GM12872 (cell line): ENCODE results near the gene LEAP2.

Experiments used
- CTCF ChIP-seq: IDR thresholded peaks from 3 replicates; pipeline ENCODE4 v1.5.1; 2011; ENCODE audit warnings: low read depth, mild to moderate bottlenecking, low read length, moderate library complexity; ENCODE audit not compliant: insufficient read depth

The LEAP2 gene

GRCh38 chr5:132873119-132873929, at the start of gene LEAP2:
LEAP2 (plus strand) TSS chr5:132873668; CDS start chr5:132873695, 27 bp downstream.
- no peak for TF ChIP-seq CTCF

GRCh38 chr5:132824426-132824825, 49.0 kb upstream of the LEAP2 start:
- TF ChIP-seq CTCF: no peak

- no peak for TF ChIP-seq CTCF
These were observed 48.2 kb upstream of the LEAP2 start for GRCh38 chr5:132825033-132825833.

GRCh38 chr5:132825834-132826391, 47.6 kb upstream of the LEAP2 start:
- no peak for TF ChIP-seq CTCF

- TF ChIP-seq CTCF: no peak
These were observed 46.9 kb upstream of the LEAP2 start for GRCh38 chr5:132826424-132827082.

- no peak for TF ChIP-seq CTCF
These were observed 45.4 kb upstream of the LEAP2 start for GRCh38 chr5:132827943-132828673.
